DMS79 treated with DMSO at 0.1 percent for 48 hours (cell line): ENCODE data around the gene MGAT4A.

Experiments used
- DNase-seq: peaks from one replicate; lab custom pipeline; 2025; lab: John Stamatoyannopoulos, UW

Gene MGAT4A

GRCh38 chr2:98731041-98731893, at the start of gene MGAT4A:
Gene MGAT4A, minus strand, starts transcription at chr2:98731132. Its CDS starts 4,800 bp downstream, at chr2:98726332.
- DNase-seq, result peak; percentile 22

DNA sequence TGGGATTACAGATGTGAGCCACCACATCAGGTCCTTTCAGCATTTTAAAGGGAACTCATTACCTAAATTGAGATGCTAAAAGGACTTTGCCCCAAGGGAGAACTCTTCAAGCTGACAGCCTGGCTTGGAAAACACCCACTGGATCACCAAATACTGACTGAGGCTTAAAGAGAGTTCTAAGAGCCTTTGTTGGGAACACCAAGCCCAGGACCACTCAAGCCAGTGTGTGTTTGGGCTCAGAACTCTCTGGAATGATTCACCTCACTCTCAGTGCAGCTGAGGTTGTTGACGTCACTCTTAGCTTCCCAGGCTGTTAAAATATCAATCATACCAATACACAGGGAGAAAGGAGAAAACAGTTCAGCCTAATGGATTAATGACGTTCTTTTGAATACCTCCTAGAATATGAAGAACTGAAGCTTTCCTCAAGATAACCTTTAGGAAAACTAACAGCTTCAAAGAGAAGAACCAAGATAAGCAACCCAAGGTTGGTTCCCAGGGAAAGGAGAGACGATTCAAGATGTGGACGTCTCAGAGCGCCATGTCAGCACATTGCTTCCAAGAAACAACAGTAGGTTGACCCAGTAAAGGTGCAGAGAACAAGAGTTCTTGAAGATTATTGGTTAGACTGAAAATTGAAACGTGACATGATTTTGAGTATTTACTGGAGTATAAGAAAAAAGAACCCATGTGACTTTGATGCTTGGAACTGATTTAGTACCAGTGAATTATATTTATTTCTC, 48.0 kb upstream of the MGAT4A start:
- no peak for DNase-seq

DNA sequence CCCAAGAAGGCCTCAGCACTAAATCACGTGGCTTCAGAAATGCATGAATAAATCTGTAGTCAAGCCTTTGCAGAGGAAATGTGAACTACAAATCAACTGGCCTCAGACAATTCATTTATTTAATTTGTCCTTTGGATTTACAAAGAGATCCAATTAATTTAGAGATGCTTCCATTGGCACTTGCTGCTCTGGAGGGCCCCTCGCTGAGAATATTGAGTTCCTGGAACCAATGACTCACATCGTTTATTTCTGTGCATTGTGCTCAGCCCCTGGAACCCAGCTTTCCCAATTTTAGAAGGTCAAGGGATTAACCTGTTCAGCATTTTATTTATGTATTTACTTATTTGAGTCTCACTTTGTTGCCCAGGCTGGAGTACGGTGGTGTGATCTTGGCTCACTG, 47.2 kb upstream of the MGAT4A start:
- DNase-seq, result no peak

DNA sequence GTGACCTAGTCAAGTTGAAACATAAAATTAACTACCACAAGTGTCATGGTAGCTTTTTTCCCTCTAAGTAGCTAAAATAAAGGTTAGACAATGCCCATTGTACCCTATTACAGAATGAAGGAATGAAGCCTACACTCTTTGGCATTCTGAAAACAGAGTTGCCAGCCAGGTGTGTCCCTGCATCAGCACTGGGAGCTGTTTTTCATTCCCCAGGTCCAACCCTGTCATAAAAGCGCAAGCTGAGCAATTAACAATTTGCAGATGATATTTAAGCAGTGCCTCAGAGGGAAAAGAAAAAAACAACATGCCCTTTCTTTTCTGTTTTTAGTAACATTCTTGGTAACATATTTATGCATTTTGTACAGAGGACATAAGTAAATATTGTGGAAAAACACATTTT, 46.8 kb upstream of the MGAT4A start:
- DNase-seq, result no peak

DNA sequence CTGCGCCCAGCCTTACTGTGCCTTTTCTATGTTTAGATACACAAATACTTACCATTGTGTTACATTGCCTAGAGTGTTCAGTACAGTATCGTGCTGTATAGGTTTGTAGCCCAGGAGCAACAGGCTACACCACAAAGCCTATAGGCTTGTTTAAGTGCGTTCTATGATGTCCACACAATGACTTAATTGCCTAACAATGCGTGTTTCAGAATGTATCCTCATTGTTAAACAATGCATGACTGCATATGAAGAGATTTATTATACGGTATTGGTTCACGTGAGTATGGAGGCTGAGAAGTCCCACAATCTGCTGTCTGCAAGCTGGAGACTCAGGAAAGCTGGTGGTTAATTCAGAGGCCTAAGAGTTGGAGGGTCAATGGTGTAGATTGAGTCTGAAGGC, 46.1 kb upstream of the MGAT4A start:
- no peak for DNase-seq

DNA sequence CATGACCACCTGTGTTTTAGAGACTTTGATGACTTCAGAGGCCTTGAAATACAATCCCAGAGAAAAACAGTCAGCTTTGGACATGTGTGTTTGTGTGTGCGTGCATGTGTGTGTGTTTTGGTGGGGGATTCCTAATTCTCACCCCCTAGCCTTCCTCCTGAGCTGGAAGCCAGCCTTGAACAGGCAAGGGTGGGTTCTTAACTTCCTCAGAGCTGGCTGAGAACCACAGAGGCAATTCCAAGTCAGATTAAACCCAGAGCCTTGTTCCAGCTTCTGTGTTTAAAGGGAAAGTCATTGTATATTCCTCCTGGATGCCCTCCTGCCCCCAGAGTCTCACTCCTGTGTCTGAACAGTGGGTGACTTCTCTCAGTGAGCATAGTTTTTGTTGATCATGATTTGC, 45.2 kb upstream of the MGAT4A start:
- DNase-seq, result peak; percentile 38

DNA sequence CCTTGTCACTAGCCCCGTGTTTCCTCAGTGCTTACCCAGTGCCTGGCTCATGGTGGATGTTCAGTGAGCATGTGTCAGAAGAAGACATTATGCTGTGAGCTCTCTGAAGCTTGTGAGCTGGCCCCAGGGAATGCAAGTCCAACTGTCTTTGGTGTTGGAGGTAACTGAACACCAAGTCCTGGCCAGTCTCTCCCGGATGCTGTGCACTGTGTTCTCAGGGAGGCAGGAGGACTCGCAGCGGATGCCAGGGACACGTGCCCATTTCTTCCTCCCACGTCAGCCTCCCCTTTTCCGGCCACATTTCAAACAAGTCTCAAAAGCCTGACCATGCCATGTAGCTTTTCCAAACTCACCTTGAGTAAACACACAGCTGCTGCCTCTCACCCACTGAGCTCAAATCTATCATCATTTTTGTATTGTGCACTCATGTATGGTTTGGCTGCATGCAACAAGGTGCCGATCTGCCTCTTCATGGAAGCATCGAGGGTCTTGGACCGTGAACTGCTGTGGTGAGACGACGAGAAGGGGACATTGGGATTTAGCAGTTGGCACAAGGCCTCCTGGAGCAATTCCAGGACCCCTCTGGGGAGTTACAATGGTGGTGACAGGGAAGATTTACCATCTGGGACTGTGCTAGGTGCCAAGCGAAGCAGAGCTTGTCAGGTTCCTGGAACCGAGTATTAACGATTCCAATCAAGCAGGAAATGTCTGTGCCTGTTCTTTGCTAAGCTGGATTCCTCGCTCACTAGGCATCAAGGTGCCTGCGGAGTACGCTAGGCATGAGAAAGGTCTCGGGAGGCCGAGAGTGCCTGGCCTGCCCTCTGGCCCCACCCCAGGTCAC, 44.4 kb upstream of the MGAT4A start:
- peak; percentile 90 for DNase-seq

DNA sequence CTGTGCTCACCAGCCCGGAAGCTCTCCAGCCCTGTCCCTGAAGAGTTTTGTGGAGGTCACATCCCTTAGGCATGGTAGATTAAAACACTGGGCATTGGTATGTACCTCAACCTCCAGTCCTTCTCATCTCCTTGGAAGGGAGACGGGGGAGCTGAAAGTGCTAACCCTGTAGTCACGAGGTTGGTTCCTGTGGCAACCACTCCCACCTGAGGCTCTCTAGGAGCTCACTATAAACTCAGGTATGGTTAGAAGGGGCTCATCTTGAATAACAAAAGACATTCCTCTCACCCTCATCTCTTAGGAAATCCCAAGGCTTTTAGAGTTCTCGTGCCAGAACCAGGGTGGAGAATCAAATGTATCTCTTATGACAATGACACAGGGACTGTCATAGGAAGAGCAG, 43.0 kb upstream of the MGAT4A start:
- no peak for DNase-seq

- no peak for DNase-seq
Measured at GRCh38 chr2:98773169-98773568, 42.2 kb upstream of the MGAT4A start.

DNA sequence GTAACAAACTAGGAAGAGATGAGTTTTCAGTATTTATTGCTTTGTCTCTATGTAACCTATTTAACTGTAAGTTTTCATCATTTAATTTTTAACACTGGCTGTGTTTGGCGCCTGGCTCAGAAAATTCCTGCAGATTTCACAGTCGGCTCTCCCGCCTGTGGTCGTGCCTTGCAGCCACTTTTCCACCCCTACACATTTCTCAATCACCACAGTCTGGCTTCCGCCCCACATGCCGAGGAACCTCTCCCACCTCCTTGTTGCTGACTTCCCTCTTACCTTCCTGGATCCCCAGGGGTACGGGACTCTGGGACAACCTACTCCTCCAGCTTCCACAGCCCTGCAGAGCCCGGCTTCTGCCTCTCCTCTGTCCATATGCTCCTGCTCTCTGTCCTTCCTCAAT, 41.6 kb upstream of the MGAT4A start:
- no peak for DNase-seq

GRCh38 chr2:98771721-98772524, 41.0 kb upstream of the MGAT4A start:
- no peak for DNase-seq

DNA sequence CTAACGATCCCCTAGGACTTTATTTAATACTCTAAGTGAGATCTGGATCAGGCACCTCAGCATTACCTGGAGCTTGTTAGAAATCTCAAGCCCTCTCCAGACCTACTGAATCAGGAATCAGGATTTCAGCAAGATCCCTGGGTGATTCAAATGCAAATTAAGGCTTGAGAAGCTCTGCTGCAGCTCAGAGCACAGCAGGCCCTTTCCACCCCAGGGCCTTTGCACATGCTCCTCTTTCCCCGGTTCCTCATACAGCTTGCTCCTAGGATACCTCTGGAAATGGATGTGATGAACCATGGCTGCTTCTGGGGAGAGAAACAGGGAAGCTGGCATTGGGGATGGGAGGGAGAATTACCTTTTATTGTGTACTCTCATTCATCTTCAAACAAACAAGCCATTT, 40.3 kb upstream of the MGAT4A start:
- no peak for DNase-seq

DNA sequence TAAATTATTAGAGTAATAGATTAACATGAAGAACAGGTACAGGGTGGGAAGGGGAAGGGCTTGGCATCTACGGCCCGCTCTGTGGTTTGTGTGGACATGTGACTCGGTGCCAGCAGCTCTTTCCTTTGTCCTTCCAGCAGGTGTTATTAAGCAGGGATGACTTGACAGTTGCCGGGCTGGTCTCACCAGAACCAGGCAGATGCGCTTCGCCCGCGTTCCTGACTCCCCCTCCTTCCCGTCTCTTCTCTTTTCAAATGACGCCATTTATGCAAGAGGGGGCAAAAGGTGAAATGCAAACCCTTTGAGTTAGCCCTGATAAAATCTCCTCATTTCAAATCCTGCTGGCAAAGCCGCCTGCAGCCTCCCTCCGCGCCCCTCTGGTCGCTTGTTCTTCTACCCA, 38.9 kb upstream of the MGAT4A start:
- DNase-seq, result peak; percentile 77

- DNase-seq, result no peak
Measured at GRCh38 chr2:98769114-98769476, 38.2 kb upstream of the MGAT4A start.

- DNase-seq, result peak; percentile 37
Measured at GRCh38 chr2:98768384-98769113, 37.6 kb upstream of the MGAT4A start.

DNA sequence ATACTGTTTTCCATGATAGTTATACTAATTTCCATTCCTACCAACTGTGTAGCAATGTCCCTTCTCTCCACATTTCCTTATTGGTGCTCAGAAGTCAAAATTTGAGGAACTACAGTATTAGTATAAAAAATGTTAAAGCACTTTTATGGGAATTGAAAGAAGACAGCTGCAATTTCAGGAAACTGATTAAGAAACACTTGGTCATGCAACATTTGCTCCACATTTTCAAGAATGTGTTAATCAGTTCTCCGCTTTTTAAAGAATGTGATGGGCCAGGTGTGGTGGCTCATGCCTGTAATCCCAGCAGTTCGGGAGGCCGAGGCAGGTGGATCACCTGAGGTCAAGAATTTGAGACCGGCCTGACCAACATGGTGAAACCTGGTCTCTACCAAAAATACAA, 33.6 kb upstream of the MGAT4A start:
- no peak for DNase-seq

DNA sequence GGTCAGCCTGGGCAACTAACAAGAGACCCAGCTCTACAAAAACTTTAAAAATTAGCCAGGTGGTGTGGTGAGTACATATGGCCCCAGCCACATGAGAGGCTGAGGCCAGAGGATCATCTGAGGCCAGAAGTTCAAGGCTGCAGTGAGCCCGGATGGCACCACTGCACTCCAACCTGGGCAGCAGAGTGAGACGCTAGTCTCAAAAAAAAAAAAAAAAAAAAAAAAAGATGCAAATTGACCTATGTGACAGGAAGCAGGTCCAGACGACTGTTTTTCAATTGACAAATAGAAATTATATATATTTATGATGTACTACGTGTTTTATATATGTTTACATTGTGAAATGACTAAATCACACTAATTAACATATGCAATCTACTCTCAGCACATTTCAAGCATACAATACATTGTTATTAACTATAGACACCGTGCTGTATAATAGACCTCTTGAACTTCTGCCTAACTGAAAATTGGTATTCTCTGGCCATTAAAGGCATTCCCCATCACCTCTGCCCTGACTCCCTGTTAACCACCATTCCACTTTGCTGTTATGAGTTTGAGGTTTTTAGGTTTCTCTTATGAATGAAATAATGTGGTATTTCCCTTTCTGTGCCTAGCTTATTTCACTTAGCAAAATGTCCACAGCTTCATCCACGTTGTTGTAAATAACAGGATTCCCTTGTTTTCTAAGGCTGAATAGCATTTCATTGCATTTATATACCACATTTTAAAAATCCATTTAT, 32.4 kb upstream of the MGAT4A start:
- DNase-seq, result no peak

GRCh38 chr2:98761909-98762308, 31.0 kb upstream of the MGAT4A start:
- no peak for DNase-seq

GRCh38 chr2:98761267-98761781, 30.4 kb upstream of the MGAT4A start:
- DNase-seq, result peak; percentile 24
